Ishikawa (cell line): Measurements from ENCODE around the gene PRRT1B.

Source experiments
- CEBPB ChIP-seq: IDR thresholded peaks from 2 replicates; pipeline ENCODE4 v1.6.1; 2012
- CREB1 ChIP-seq: IDR thresholded peaks from 2 replicates; pipeline ENCODE4 v1.6.1; 2012; ENCODE audit warnings: low read depth
- EGR1 ChIP-seq: IDR thresholded peaks from 2 replicates; pipeline ENCODE4 v1.6.1; 2012
- EP300 ChIP-seq: IDR thresholded peaks from 2 replicates; pipeline ENCODE4 v1.6.1; 2012; ENCODE audit warnings: borderline replicate concordance
- FOXM1 ChIP-seq: IDR thresholded peaks from 2 replicates; pipeline ENCODE4 v1.6.1; 2012; ENCODE audit warnings: low read depth, borderline replicate concordance
- MAX ChIP-seq: IDR thresholded peaks from 2 replicates; pipeline ENCODE4 v1.6.1; 2012
- NFIC ChIP-seq: IDR thresholded peaks from 2 replicates; pipeline ENCODE4 v1.6.1; 2012
- RAD21 ChIP-seq: IDR thresholded peaks from 2 replicates; pipeline ENCODE4 v1.6.1; 2012; ENCODE audit warnings: low read depth
- REST ChIP-seq: IDR thresholded peaks from 2 replicates; pipeline ENCODE4 v1.6.1; 2012; ENCODE audit warnings: low read depth, mild to moderate bottlenecking
- TAF1 ChIP-seq: IDR thresholded peaks from 2 replicates; pipeline ENCODE4 v1.6.1; 2012; ENCODE audit warnings: low read depth, mild to moderate bottlenecking
- TCF12 ChIP-seq: IDR thresholded peaks from 2 replicates; pipeline ENCODE4 v1.6.1; 2012; ENCODE audit warnings: low read depth
- TEAD4 ChIP-seq: IDR thresholded peaks from 2 replicates; pipeline ENCODE4 v1.6.1; 2012
- USF1 ChIP-seq: IDR thresholded peaks from 2 replicates; pipeline ENCODE4 v1.6.1; 2012
- YY1 ChIP-seq: IDR thresholded peaks from 2 replicates; pipeline ENCODE4 v1.6.1; 2012; ENCODE audit warnings: low read depth
- ZBTB7A ChIP-seq: IDR thresholded peaks from 2 replicates; pipeline ENCODE4 v1.6.1; 2012; ENCODE audit warnings: low read depth

PRRT1B gene

GRCh38 chr9:131505012-131505411 is 40.3 kb upstream of the PRRT1B start:
- TF ChIP-seq CREB1: no peak
- no peak for TF ChIP-seq TAF1
- no peak for TF ChIP-seq MAX
- TF ChIP-seq YY1: no peak
- no peak for TF ChIP-seq NFIC
- TF ChIP-seq EGR1: no peak
- no peak for TF ChIP-seq TCF12
- no peak for TF ChIP-seq EP300
- no peak for TF ChIP-seq CEBPB
- no peak for TF ChIP-seq USF1
- TF ChIP-seq FOXM1: no peak

- no peak for TF ChIP-seq EGR1
- TF ChIP-seq TEAD4: no peak
- TF ChIP-seq REST: no peak
- no peak for TF ChIP-seq YY1
- no peak for TF ChIP-seq CEBPB
- TF ChIP-seq MAX: no peak
- no peak for TF ChIP-seq RAD21
- no peak for TF ChIP-seq USF1
- no peak for TF ChIP-seq CREB1
- TF ChIP-seq TAF1: no peak
- TF ChIP-seq TCF12: no peak
- no peak for TF ChIP-seq ZBTB7A
- no peak for TF ChIP-seq NFIC
- TF ChIP-seq FOXM1: no peak
- TF ChIP-seq EP300: no peak
These were observed 33.9 kb upstream of the PRRT1B start for GRCh38 chr9:131511416-131511815.

- TF ChIP-seq REST (no peak), EP300 (no peak), RAD21 (no peak), CEBPB (no peak), TEAD4 (no peak), YY1 (no peak), TAF1 (no peak), CREB1 (no peak), USF1 (no peak), MAX (no peak), TCF12 (no peak), ZBTB7A (no peak)
These were observed 33.4 kb upstream of the PRRT1B start for GRCh38 chr9:131511880-131512279.

GRCh38 chr9:131513177-131513576 is 32.1 kb upstream of the PRRT1B start:
- no peak for TF ChIP-seq CEBPB
- TF ChIP-seq MAX: no peak
- TF ChIP-seq TEAD4: no peak
- TF ChIP-seq NFIC: no peak
- no peak for TF ChIP-seq CREB1
- TF ChIP-seq REST: no peak
